Measurements from ENCODE around the gene FNDC3B.

The FNDC3B gene

GRCh38 chr3:172411478-172411947, 372.1 kb downstream of the FNDC3B start:
- no peak for TF ChIP-seq SIN3A (IDR thresholded peaks at IDR 0.05; ENCODE audit: borderline replicate concordance, insufficient read depth, low read length)
- TF ChIP-seq TAF1 (IDR thresholded peaks at IDR 0.05; ENCODE audit: borderline replicate concordance, insufficient read depth, low read length) = no peak
- no peak for TF ChIP-seq POLR2AphosphoS5 (IDR thresholded peaks at IDR 0.05; ENCODE audit: low read depth, low read length)
- TF ChIP-seq REST (IDR thresholded peaks at IDR 0.05; ENCODE audit: insufficient read depth in 1 of 2, low read depth in 2 of 2, low read length in 2 of 2) = no peak
- no peak for TF ChIP-seq FOXP2 (optimal IDR thresholded peaks at IDR 0.05; ENCODE audit: borderline replicate concordance, extremely low read depth, extremely low read length, insufficient read depth)

DNA sequence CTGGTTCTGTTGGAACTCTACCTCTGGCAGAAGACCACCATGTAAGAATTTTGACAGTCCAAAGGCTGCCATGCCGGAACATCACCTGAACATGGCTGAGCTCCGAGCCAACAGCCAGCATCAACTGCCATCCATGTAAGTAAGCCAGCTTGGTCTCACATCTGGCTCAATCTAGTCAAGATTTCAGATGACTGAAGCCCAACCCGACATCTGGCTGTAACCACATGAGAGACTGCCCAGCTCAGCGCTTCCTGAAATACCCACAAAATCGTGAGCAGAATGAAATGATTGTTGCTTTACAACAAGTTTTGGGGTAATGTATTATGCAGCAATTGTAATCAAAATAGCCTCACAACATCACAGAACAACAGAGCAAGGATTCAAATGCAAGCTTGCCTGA, 375.9 kb downstream of the FNDC3B start:
- TF ChIP-seq REST (IDR thresholded peaks at IDR 0.05; ENCODE audit: insufficient read depth in 1 of 2, low read depth in 2 of 2, low read length in 2 of 2) (no peak), TAF1 (IDR thresholded peaks at IDR 0.05; ENCODE audit: borderline replicate concordance, insufficient read depth, low read length) (no peak), SIN3A (IDR thresholded peaks at IDR 0.05; ENCODE audit: borderline replicate concordance, insufficient read depth, low read length) (no peak)

GRCh38 chr3:172437713-172438112, 398.3 kb downstream of the FNDC3B start:
- no peak for TF ChIP-seq FOXP2 (optimal IDR thresholded peaks at IDR 0.05; ENCODE audit: borderline replicate concordance, extremely low read depth, extremely low read length, insufficient read depth)
- TF ChIP-seq POLR2AphosphoS5 (IDR thresholded peaks at IDR 0.05; ENCODE audit: low read depth, low read length) = no peak

- TF ChIP-seq SIN3A (IDR thresholded peaks at IDR 0.05; ENCODE audit: borderline replicate concordance, insufficient read depth, low read length) (no peak), FOXP2 (optimal IDR thresholded peaks at IDR 0.05; ENCODE audit: borderline replicate concordance, extremely low read depth, extremely low read length, insufficient read depth) (no peak), TAF1 (IDR thresholded peaks at IDR 0.05; ENCODE audit: borderline replicate concordance, insufficient read depth, low read length) (no peak), POLR2AphosphoS5 (IDR thresholded peaks at IDR 0.05; ENCODE audit: low read depth, low read length) (no peak), REST (IDR thresholded peaks at IDR 0.05; ENCODE audit: insufficient read depth in 1 of 2, low read depth in 2 of 2, low read length in 2 of 2) (no peak)
Observed at GRCh38 chr3:172438186-172438585, 398.8 kb downstream of the FNDC3B start.

DNA sequence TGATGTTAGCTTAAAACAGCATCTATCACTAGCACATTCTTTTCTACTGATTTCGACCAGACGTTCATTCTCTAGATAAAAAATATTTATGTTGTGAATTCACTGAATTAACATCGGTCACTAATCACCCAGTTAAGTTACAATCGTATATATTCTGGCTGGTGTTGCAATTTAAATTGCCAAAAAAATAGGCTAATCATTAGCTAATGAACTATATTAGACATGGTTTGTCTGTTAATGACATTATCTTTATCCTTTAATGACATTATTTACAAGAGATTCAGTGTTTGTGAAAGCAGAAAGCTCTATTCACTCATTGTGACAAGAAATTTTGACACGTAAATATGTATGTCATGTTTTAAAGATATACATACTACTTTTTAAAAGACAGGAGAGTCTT, 402.2 kb downstream of the FNDC3B start:
- no peak for TF ChIP-seq FOXP2 (optimal IDR thresholded peaks at IDR 0.05; ENCODE audit: borderline replicate concordance, extremely low read depth, extremely low read length, insufficient read depth)
- no peak for TF ChIP-seq SIN3A (IDR thresholded peaks at IDR 0.05; ENCODE audit: borderline replicate concordance, insufficient read depth, low read length)
- no peak for TF ChIP-seq POLR2AphosphoS5 (IDR thresholded peaks at IDR 0.05; ENCODE audit: low read depth, low read length)
- TF ChIP-seq TAF1 (IDR thresholded peaks at IDR 0.05; ENCODE audit: borderline replicate concordance, insufficient read depth, low read length) = no peak
- no peak for TF ChIP-seq REST (IDR thresholded peaks at IDR 0.05; ENCODE audit: insufficient read depth in 1 of 2, low read depth in 2 of 2, low read length in 2 of 2)

Data from PFSK-1 (cell line).